Keratinocyte (primary cell): Measurements from ENCODE around the gene HLF. TPM values are rescaled to one million over a fixed set of nuclear protein-coding genes. Genes with fewer than 3 reads are reported as not detected.

Source experiments
- DNase-seq: peaks from one replicate; pipeline ENCODE4 v3.0.0-alpha.2; 2011; ENCODE audit warnings: low read depth, missing footprints, low spot score
- FAIRE-seq: peaks from 2 replicates; lab custom pipeline; 2011; peaks lifted over from hg19 to GRCh38; lab: Jason Lieb, UNC
- H2AFZ ChIP-seq: 2 replicates; pipeline ENCODE4 v1.6.0; 2012; ENCODE audit warnings: low read length, control low read depth, inconsistent platforms; ENCODE audit not compliant: control insufficient read depth
- H3K27ac ChIP-seq: 2 replicates; pipeline ENCODE4 v1.5.1; 2011; ENCODE audit warnings: low read length; ENCODE audit not compliant: control insufficient read depth, insufficient read depth
- H3K27me3 ChIP-seq: 3 replicates; pipeline ENCODE4 v1.6.0; 2011; ENCODE audit warnings: low read length; ENCODE audit not compliant: control insufficient read depth, insufficient read depth; ENCODE audit errors: extremely low read depth
- H3K36me3 ChIP-seq, 2 experiments: 2 replicates in 1 of 2; 3 replicates in 1 of 2; pipeline ENCODE4 v1.5.1; 2011; ENCODE audit warnings: low read length in 2 of 2, mild to moderate bottlenecking in 1 of 2; ENCODE audit not compliant: control insufficient read depth in 2 of 2, insufficient read depth in 2 of 2; ENCODE audit errors: extremely low read depth in 1 of 2
- H3K4me1 ChIP-seq: 3 replicates; pipeline ENCODE4 v1.5.1; 2011; ENCODE audit warnings: low read length; ENCODE audit not compliant: control insufficient read depth, insufficient read depth; ENCODE audit errors: extremely low read depth
- H3K4me2 ChIP-seq: 3 replicates; pipeline ENCODE4 v1.6.0; 2011; ENCODE audit warnings: low read depth, low read length; ENCODE audit not compliant: control insufficient read depth, insufficient read depth; ENCODE audit errors: extremely low read depth
- H3K4me3 ChIP-seq, 3 experiments: fragments of 200-600 bp in 1 of 3; sonication (generic) in 1 of 3; 2 replicates in 2 of 3; 3 replicates in 1 of 3; pipeline ENCODE4 v1.5.1; 2011 to 2016; ENCODE audit warnings: low read length in 3 of 3, mild to moderate bottlenecking in 3 of 3, control low read depth in 2 of 3, inconsistent platforms in 1 of 3, low read depth in 1 of 3, mixed read lengths in 1 of 3, mixed run types in 1 of 3, moderate library complexity in 1 of 3; ENCODE audit not compliant: control insufficient read depth in 2 of 3, insufficient read depth in 2 of 3; ENCODE audit errors: extremely low read depth in 1 of 3
- H3K79me2 ChIP-seq: 2 replicates; pipeline ENCODE4 v1.6.0; 2012; ENCODE audit warnings: low read length; ENCODE audit not compliant: control insufficient read depth, insufficient read depth
- H3K9ac ChIP-seq: 3 replicates; pipeline ENCODE4 v1.6.0; 2011; ENCODE audit warnings: low read length; ENCODE audit not compliant: control insufficient read depth, insufficient read depth; ENCODE audit errors: extremely low read depth
- H3K9me1 ChIP-seq: 3 replicates; pipeline ENCODE4 v1.6.0; 2011; ENCODE audit warnings: low read length; ENCODE audit not compliant: control insufficient read depth, insufficient read depth; ENCODE audit errors: extremely low read depth
- H3K9me3 ChIP-seq: 2 replicates; pipeline ENCODE4 v1.5.1; 2012; ENCODE audit warnings: low read depth, low read length; ENCODE audit not compliant: control insufficient read depth
- H4K20me1 ChIP-seq: 3 replicates; pipeline ENCODE4 v1.6.0; 2011; ENCODE audit warnings: low read length; ENCODE audit not compliant: control insufficient read depth, insufficient read depth; ENCODE audit errors: extremely low read depth
- EZH2 ChIP-seq: IDR thresholded peaks from one replicate; pipeline ENCODE4 v1.6.1; 2012; ENCODE audit warnings: inconsistent platforms, mild to moderate bottlenecking, low read length, moderate library complexity
- dilution Hi-C: fragments of 300-500 bp; cut with MboI; formaldehyde crosslinking; loops from one replicate; pipeline ENCODE4 v1.7.0; 2020; ENCODE audit warnings: low sequenced_read_pairs; ENCODE audit not compliant: extremely low pct_ligation_motif_present
- polyA plus RNA-seq, 5 experiments: library from polyadenylated mRNA; depleted of rRNA in 3 of 5; stranded (reverse) in 3 of 5; stranded (forward) in 1 of 5; unstranded in 1 of 5; fragments of >200 nt; gene quantifications; 1 replicate in 1 of 5; 2 replicates in 3 of 5; 3 replicates in 1 of 5; pipeline versions ENCODE4 v1.2.1 to v1.2.3, GENCODE V29; 2011 to 2012; ENCODE audit warnings: missing spikeins in 2 of 5, low read depth in 1 of 5, low replicate concordance in 1 of 5
- TF ChIP-seq, protein P1 (sequence below), 3 experiments: IDR thresholded peaks in 1 of 3; conservative IDR thresholded peaks in 1 of 3; optimal IDR thresholded peaks in 1 of 3; 2 replicates in 2 of 3; 3 replicates in 1 of 3; pipeline versions ENCODE3 to v1.5.1; 2011; ENCODE audit warnings: low read length in 3 of 3, mild to moderate bottlenecking in 3 of 3, moderate library complexity in 2 of 3, control low read depth in 1 of 3, inconsistent platforms in 1 of 3; ENCODE audit not compliant: insufficient read depth in 2 of 3; ENCODE audit errors: extremely low read depth in 1 of 3

Gene HLF
- polyA plus RNA-seq, 1 donor (not counting 4 experiments of a cell fraction or from before 2014, with no cell fraction given): 0.21 TPM

DNA sequence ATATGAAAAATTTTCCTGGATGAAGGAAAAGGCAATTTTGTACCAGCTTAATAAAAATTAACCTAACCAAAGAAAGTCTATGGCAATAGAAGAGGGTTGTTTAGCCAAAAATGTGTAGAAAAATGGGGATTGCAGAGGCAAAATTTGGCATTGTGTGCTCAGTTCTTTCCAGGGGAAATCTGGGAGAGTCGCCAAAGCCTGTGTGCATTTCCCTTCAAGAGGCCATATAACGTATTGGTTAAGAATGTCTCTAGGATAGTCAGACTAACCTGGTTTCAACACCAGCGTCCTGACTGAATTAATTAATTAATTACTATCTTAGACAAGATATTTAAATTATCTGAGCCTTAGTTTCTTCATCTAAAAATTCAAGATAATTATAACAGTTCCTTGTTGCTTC is 44.8 kb upstream of the HLF start:
- Histone ChIP-seq H3K4me2 (no peak overlapping the region), H4K20me1 (no peaks in the 10 kb centered on the region), H3K9ac (no peak overlapping the region), H3K79me2 (no peaks in the 10 kb centered on the region), H3K27me3 (no peaks in the 10 kb centered on the region), H3K4me3 (no peak overlapping the region), H3K4me1 (no peaks in the 10 kb centered on the region), H3K9me1 (no peaks in the 10 kb centered on the region), H3K36me3 (no peaks in the 10 kb centered on the region), H2AFZ (no peak overlapping the region), H3K9me3 (no peaks in the 10 kb centered on the region), H3K27ac (no peak overlapping the region)
- dilution Hi-C loops: no loop called here
- DNase-seq (no peak), FAIRE-seq (no peak)
- no peak for TF ChIP-seq EZH2

DNA sequence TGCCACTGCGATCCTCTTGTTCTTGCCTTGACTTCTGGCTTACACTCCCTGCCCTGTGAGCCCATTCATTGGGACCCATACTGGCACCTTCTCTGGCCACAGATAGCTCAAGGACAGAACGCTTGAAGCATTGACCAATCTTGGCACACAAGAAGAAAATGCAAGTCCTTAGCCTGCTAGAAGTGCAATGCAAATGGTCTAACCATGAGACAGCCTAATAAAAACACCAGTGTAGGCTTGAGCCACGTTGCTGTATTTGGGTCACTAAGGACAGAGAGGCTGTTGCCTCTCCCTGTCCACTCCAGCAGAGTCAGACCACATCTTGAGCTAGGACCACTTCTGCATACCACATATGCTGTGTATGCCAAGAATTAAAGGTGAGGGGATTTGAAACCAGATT is 41.2 kb upstream of the HLF start:
- H4K20me1 ChIP-seq: no peaks in the 10 kb centered on the region
- no peak overlapping the region for H3K27ac ChIP-seq
- H3K9me3 ChIP-seq: no peaks in the 10 kb centered on the region
- no peak for FAIRE-seq
- dilution Hi-C loops: no loop called here
- no peaks in the 10 kb centered on the region for H3K79me2 ChIP-seq
- peaks cover 3% of the 10 kb centered on the region for H3K27me3 ChIP-seq
- no peak overlapping the region for H2AFZ ChIP-seq
- TF ChIP-seq EZH2: no peak
- TF ChIP-seq, protein P1, sequence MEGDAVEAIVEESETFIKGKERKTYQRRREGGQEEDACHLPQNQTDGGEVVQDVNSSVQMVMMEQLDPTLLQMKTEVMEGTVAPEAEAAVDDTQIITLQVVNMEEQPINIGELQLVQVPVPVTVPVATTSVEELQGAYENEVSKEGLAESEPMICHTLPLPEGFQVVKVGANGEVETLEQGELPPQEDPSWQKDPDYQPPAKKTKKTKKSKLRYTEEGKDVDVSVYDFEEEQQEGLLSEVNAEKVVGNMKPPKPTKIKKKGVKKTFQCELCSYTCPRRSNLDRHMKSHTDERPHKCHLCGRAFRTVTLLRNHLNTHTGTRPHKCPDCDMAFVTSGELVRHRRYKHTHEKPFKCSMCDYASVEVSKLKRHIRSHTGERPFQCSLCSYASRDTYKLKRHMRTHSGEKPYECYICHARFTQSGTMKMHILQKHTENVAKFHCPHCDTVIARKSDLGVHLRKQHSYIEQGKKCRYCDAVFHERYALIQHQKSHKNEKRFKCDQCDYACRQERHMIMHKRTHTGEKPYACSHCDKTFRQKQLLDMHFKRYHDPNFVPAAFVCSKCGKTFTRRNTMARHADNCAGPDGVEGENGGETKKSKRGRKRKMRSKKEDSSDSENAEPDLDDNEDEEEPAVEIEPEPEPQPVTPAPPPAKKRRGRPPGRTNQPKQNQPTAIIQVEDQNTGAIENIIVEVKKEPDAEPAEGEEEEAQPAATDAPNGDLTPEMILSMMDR (optimal IDR thresholded peaks at IDR 0.05 in 1 of 3, IDR thresholded peaks at IDR 0.05 in 1 of 3, conservative IDR thresholded peaks at IDR 0.05 in 1 of 3; ENCODE audit: extremely low read depth in 1 of 3, insufficient read depth in 2 of 3, low read length in 3 of 3): no peak
- no peaks in the 10 kb centered on the region for H3K36me3 ChIP-seq
- H3K4me1 ChIP-seq: no peaks in the 10 kb centered on the region
- DNase-seq: no peak
- no peaks in the 10 kb centered on the region for H3K9me1 ChIP-seq
- no peak overlapping the region for H3K4me3 ChIP-seq
- no peak overlapping the region for H3K9ac ChIP-seq
- no peak overlapping the region for H3K4me2 ChIP-seq

DNA sequence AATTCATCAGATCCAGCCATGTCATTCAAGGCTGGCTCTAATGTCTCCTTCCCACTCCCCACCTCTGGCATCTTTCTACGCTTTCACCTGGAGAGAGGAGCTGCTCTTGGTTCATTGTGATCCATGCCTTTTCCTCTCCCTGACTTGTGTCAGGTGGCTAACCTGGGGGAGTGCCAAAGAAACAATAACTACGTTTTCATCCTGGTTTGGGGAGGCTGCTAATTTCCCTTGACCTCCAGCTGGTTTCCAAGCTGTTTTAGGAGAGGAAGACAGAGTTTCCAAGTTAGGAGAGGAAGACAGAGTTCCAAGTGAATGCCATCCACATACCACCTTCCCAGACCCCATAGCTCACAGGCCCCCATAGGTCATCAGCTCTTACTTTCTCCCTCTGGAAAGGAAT is 40.0 kb upstream of the HLF start:
- DNase-seq (no peak), FAIRE-seq (no peak)
- H3K36me3 ChIP-seq: no peaks in the 10 kb centered on the region
- H3K9ac ChIP-seq: no peak overlapping the region
- H3K4me1 ChIP-seq: no peaks in the 10 kb centered on the region
- H3K9me3 ChIP-seq: no peaks in the 10 kb centered on the region
- no peaks in the 10 kb centered on the region for H3K79me2 ChIP-seq
- TF ChIP-seq EZH2: no peak
- TF ChIP-seq, protein P1 (optimal IDR thresholded peaks at IDR 0.05 in 1 of 3, IDR thresholded peaks at IDR 0.05 in 1 of 3, conservative IDR thresholded peaks at IDR 0.05 in 1 of 3; ENCODE audit: extremely low read depth in 1 of 3, insufficient read depth in 2 of 3, low read length in 3 of 3): no peak
- H3K9me1 ChIP-seq: no peaks in the 10 kb centered on the region
- dilution Hi-C loops: no loop called here
- H3K4me3 ChIP-seq: no peak overlapping the region
- H3K27me3 ChIP-seq: peaks cover 3% of the 10 kb centered on the region
- no peaks in the 10 kb centered on the region for H4K20me1 ChIP-seq
- H3K4me2 ChIP-seq: no peak overlapping the region
- no peak overlapping the region for H2AFZ ChIP-seq
- H3K27ac ChIP-seq: no peak overlapping the region
